ENCODE results near the gene COL12A1.
A peak's percentile ranks its signal among the peaks of the same experiment; 100 is the strongest.
"Not testable (repeated sequence)": the region's sequence is repeated elsewhere in the genome, so short reads cannot be mapped to it uniquely, and the experiment has no call there.

The COL12A1 gene

GRCh38 chr6:75206576-75207342 is 906 bp upstream of the COL12A1 start:
- H3K36me3 Mint-ChIP-seq (ENCODE audit: low read depth), result no peaks in the 10 kb centered on the region
- H3K9me3 Mint-ChIP-seq, result no peaks in the 10 kb centered on the region
- H3K4me3 Mint-ChIP-seq, result peak overlapping the region; percentile 70
- H3K27ac Mint-ChIP-seq, result no peak overlapping the region
- H3K4me1 Mint-ChIP-seq (ENCODE audit: low read depth), result peaks cover 47% of the 10 kb centered on the region
- H3K27me3 Mint-ChIP-seq (ENCODE audit: low read depth), result peaks cover 84% of the 10 kb centered on the region
- DNase-seq (ENCODE audit: low spot score), result no peak

- peaks cover 89% of the 10 kb centered on the region for H3K27me3 Mint-ChIP-seq (ENCODE audit: low read depth)
- H3K36me3 Mint-ChIP-seq (ENCODE audit: low read depth), result no peaks in the 10 kb centered on the region
- peak overlapping the region; percentile 49 for H3K4me3 Mint-ChIP-seq
- H3K9me3 Mint-ChIP-seq, result no peaks in the 10 kb centered on the region
- no peak overlapping the region for H3K27ac Mint-ChIP-seq
- DNase-seq (ENCODE audit: low spot score), result no peak
- H3K4me1 Mint-ChIP-seq (ENCODE audit: low read depth), result peaks cover 47% of the 10 kb centered on the region
Measured at GRCh38 chr6:75204959-75205775, 686 bp downstream of the COL12A1 start.

DNA sequence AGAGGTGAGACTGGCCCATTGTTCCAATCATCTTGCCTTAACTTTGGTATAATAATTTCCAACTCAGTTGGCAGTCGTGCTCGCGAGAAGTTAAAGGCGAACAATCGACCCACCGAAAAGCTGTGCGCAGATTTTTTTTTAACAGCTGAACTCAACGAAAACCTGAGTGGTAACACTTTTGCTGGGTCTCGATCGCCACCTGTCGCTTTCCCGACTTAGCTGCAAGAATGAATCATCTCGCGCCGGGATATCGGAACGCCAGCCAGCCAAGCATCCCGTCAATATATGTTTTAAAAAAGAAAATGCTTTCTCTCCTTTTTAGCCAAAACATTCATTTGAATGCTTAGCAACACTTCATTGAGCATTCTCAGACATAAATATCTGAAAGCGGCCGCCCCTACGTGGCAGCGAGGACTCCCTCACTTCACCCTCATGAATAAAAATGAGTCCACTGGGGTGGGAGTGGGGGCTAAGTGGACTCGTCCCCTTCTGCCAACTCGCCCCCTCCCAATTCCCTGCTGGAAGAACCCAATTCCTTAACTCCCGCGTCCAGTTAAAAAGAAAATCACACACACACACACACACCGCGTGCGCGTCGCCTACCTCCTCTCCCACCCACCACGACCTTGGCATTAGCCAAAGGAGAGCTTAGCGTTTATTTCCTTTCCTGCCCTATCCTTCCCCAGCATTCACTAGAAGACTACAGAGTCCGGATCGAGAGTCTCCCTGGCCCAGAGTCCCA is 1.5 kb downstream of the COL12A1 start:
- H3K4me1 Mint-ChIP-seq (ENCODE audit: low read depth), result peaks cover 47% of the 10 kb centered on the region

GRCh38 chr6:75203721-75204120 is 2.1 kb downstream of the COL12A1 start:
- DNase-seq (ENCODE audit: low spot score), result no peak
- Mint-ChIP-seq H3K9me3 (no peaks in the 10 kb centered on the region), H3K4me3 (no peak overlapping the region), H3K27me3 (ENCODE audit: low read depth) (peaks cover 85% of the 10 kb centered on the region), H3K27ac (no peak overlapping the region), H3K4me1 (ENCODE audit: low read depth) (peaks cover 42% of the 10 kb centered on the region), H3K36me3 (ENCODE audit: low read depth) (no peaks in the 10 kb centered on the region)

More for the DNA sequence above, 1.5 kb downstream of the COL12A1 start:
- H3K36me3 Mint-ChIP-seq (ENCODE audit: low read depth), result no peaks in the 10 kb centered on the region
- peaks cover 90% of the 10 kb centered on the region for H3K27me3 Mint-ChIP-seq (ENCODE audit: low read depth)
- H3K9me3 Mint-ChIP-seq, result no peaks in the 10 kb centered on the region
- peak overlapping the region; percentile 49 for H3K4me3 Mint-ChIP-seq
- DNase-seq (ENCODE audit: low spot score), result peak; percentile 10
- H3K27ac Mint-ChIP-seq, result no peak overlapping the region

- peaks cover 75% of the 10 kb centered on the region for H3K27me3 Mint-ChIP-seq (ENCODE audit: low read depth)
- no peaks in the 10 kb centered on the region for H3K36me3 Mint-ChIP-seq (ENCODE audit: low read depth)
Measured at GRCh38 chr6:75202676-75203131, 3.1 kb downstream of the COL12A1 start.

GRCh38 chr6:75201901-75202672 is 3.8 kb downstream of the COL12A1 start:
- H3K27me3 Mint-ChIP-seq (ENCODE audit: low read depth), result peaks cover 69% of the 10 kb centered on the region
- H3K27ac Mint-ChIP-seq, result no peak overlapping the region
- H3K4me3 Mint-ChIP-seq, result no peak overlapping the region
- H3K36me3 Mint-ChIP-seq (ENCODE audit: low read depth), result no peaks in the 10 kb centered on the region
- H3K9me3 Mint-ChIP-seq, result no peaks in the 10 kb centered on the region
- DNase-seq (ENCODE audit: low spot score), result no peak
- peaks cover 27% of the 10 kb centered on the region for H3K4me1 Mint-ChIP-seq (ENCODE audit: low read depth)

More at GRCh38 chr6:75202676-75203131, 3.1 kb downstream of the COL12A1 start:
- no peaks in the 10 kb centered on the region for H3K9me3 Mint-ChIP-seq
- DNase-seq (ENCODE audit: low spot score), result no peak
- peaks cover 33% of the 10 kb centered on the region for H3K4me1 Mint-ChIP-seq (ENCODE audit: low read depth)
- no peak overlapping the region for H3K4me3 Mint-ChIP-seq
- H3K27ac Mint-ChIP-seq, result no peak overlapping the region

DNA sequence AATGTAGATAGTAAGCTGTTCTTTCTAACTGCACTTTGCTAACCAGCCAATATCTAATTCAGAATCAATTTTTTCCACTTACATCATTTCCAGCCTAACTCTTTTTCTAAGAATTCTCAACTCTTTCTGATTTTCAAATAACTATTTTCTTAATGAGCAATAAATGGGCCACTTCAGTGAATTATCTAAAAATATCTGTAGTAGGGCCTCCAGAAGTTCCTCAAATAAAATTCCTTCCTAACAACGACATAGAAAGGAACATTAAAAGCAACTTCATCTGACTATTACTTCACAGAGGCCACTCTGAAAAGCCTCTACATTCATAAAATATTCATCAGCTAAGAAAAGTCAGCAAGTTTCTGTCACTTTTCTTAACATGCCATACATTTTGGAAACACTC is 4.8 kb downstream of the COL12A1 start:
- peaks cover 59% of the 10 kb centered on the region for H3K27me3 Mint-ChIP-seq (ENCODE audit: low read depth)
- H3K36me3 Mint-ChIP-seq (ENCODE audit: low read depth), result no peaks in the 10 kb centered on the region
- peaks cover 19% of the 10 kb centered on the region for H3K4me1 Mint-ChIP-seq (ENCODE audit: low read depth)
- no peak overlapping the region for H3K4me3 Mint-ChIP-seq
- H3K27ac Mint-ChIP-seq, result no peak overlapping the region
- DNase-seq (ENCODE audit: low spot score), result no peak
- no peaks in the 10 kb centered on the region for H3K9me3 Mint-ChIP-seq

DNA sequence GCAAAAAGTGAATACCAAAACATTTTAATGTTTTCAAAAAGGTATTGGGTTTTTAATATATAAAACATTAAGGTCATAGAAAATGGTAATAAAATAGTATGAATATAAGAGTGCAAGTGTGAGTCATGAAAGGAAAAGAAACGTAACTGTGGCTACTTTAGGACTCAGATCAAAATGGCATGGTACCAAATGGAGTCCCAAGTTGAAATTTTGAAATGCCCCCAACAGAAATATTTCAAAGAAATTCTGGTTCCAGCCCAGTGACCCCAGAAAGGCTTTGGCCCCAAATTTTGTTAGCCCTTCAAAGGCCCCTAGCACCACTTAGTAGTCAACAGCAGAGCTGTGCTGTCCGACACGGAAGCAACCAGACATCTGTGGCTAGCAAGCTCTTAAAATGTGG is 6.0 kb downstream of the COL12A1 start:
- Mint-ChIP-seq H3K27me3 (ENCODE audit: low read depth) (peaks cover 47% of the 10 kb centered on the region), H3K4me1 (ENCODE audit: low read depth) (peaks cover 13% of the 10 kb centered on the region), H3K9me3 (no peaks in the 10 kb centered on the region), H3K36me3 (ENCODE audit: low read depth) (no peaks in the 10 kb centered on the region), H3K4me3 (no peak overlapping the region), H3K27ac (no peak overlapping the region)
- no peak for DNase-seq (ENCODE audit: low spot score)

DNA sequence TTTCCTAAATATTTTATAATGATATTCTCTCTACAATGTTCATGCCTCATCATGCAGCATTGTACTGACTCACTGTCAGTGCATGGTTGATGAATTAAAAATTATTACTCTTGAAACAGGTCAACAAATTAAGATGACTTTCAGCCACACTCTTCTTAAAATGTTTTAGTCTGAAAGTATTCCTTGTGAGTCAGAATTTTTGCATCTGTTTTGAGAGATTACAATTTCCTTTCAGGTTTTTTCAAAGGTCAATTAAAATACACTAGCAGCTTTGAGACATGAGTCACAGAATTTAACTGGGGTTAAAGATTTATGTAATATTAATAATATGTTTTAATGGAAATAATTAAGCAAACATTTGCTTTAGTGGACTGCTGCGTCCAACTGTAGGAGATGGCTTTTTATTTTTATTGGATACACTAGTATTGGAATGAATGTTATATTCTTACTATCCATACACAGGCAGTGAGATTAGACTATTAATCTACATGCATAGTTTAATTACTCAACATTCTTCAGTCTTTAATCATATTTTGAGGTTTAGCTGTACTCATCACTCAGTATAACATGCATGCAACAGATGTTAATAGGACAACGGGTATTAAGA is 9.7 kb downstream of the COL12A1 start:
- Mint-ChIP-seq H3K4me3 (no peak overlapping the region), H3K27ac (no peak overlapping the region), H3K36me3 (ENCODE audit: low read depth) (no peaks in the 10 kb centered on the region), H3K4me1 (ENCODE audit: low read depth) (no peaks in the 10 kb centered on the region), H3K9me3 (no peaks in the 10 kb centered on the region), H3K27me3 (ENCODE audit: low read depth) (peaks cover 12% of the 10 kb centered on the region)
- no peak for DNase-seq (ENCODE audit: low spot score)

GRCh38 chr6:75188221-75188925 is 17.5 kb downstream of the COL12A1 start:
- H3K4me3 Mint-ChIP-seq, result no peak overlapping the region
- peaks cover 4% of the 10 kb centered on the region for H3K27me3 Mint-ChIP-seq (ENCODE audit: low read depth)
- no peak overlapping the region for H3K27ac Mint-ChIP-seq
- no peaks in the 10 kb centered on the region for H3K36me3 Mint-ChIP-seq (ENCODE audit: low read depth)
- no peaks in the 10 kb centered on the region for H3K9me3 Mint-ChIP-seq
- no peaks in the 10 kb centered on the region for H3K4me1 Mint-ChIP-seq (ENCODE audit: low read depth)
- no peak for DNase-seq (ENCODE audit: low spot score)

DNA sequence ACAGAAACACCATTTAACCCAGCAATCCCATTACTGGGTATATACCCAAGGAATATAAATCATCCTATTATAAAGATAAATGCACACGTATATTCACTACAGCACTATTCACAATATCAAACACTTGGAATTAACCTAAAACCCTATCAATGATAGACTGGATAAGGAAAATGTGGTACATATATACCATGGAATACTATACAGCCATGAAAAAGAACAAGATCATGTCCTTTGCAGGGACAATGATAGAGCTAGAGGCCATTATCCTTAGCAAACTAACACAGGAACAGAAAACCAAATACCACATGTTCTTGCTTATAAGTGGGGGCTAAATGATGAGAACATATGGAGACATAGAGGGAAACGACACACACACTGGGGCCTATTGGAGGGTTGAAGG is 19.3 kb downstream of the COL12A1 start:
- H3K36me3 Mint-ChIP-seq (ENCODE audit: low read depth); H3K9me3 Mint-ChIP-seq; H3K27ac Mint-ChIP-seq; H3K4me3 Mint-ChIP-seq; DNase-seq (ENCODE audit: low spot score); H3K27me3 Mint-ChIP-seq (ENCODE audit: low read depth); H3K4me1 Mint-ChIP-seq (ENCODE audit: low read depth): not testable (repeated sequence)

DNA sequence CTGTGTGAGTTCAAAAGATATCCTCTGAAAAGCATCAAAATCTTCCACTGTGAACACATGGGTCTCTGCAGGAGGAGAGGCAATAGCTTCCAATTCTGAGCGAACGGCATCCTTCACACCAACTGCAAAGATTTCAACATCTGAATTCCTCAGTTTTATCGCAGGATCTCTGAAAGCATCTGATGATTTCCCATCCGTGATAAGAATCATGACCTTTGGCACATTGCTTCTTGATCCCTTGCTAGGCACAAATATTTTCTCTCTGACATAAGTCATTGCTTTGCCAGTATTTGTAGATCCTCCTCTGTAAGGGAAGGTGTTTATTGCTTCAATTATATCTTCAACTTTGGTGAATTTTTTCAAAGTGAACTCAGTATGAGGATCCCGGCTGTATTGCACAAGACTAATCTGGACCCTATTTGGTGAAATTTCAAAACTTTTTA is 22.7 kb downstream of the COL12A1 start:
- H3K27ac Mint-ChIP-seq, result no peak overlapping the region

More for the DNA sequence above, 22.7 kb downstream of the COL12A1 start:
- Mint-ChIP-seq H3K27me3 (ENCODE audit: low read depth) (no peaks in the 10 kb centered on the region), H3K9me3 (no peaks in the 10 kb centered on the region), H3K4me1 (ENCODE audit: low read depth) (no peaks in the 10 kb centered on the region), H3K4me3 (no peak overlapping the region), H3K36me3 (ENCODE audit: low read depth) (no peaks in the 10 kb centered on the region)
- DNase-seq (ENCODE audit: low spot score), result no peak
